Transverse colon (tissue), 4 donors: ENCODE results near the gene FASN.

ENCODE experiments used
- EP300 ChIP-seq: sonication (generic); formaldehyde crosslinking; IDR thresholded peaks from one replicate; pipeline ENCODE4 v1.6.1; 2017; ENCODE audit warnings: antibody characterized with exemption, low read depth
- POLR2A ChIP-seq: fragments of 450-650 bp; IDR thresholded peaks from one replicate; pipeline ENCODE4 v1.6.1; 2016; ENCODE audit warnings: antibody characterized with exemption, mild to moderate bottlenecking, moderate library complexity
- POLR2AphosphoS5 ChIP-seq, 3 donors: sonication (generic); formaldehyde crosslinking; IDR thresholded peaks; one replicate each; pipeline ENCODE4 v1.6.1; 2016; ENCODE audit warnings: antibody characterized with exemption in 3 of 3
- TF ChIP-seq, protein P1 (sequence below), 5 experiments: fragments of 200-600 bp in 3 of 5; fragments of 450-650 bp in 2 of 5; sonication (generic) in 3 of 5; IDR thresholded peaks; 1 replicate in 2 of 5; 2 replicates in 3 of 5; pipeline ENCODE4 v1.5.1; 2016 to 2017; ENCODE audit warnings: antibody characterized with exemption in 5 of 5, inconsistent platforms in 3 of 5, mild to moderate bottlenecking in 2 of 5, moderate library complexity in 1 of 5

DNA sequence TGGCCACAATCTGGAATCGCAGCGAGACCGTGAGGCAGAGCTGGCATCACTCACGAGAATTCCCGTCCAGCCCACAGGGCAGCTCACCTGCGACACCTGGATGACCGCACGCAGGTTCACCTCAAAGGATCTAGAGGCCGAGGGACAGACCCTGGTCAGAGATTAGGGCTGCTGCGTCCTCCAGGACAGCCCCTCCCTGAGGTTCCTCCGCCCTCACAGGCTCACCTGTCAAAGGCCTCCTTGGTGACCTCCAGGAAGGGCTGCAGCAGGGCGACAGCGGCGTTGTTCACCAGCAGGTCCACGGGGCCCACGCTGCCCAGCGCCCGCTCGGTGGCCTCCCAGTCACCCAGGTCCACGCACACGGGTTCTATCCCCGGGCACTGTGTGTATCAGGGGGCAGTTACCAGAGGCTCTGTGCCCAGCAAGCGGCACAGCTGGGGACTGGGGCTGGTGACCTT is 61.4 kb downstream of the FASN start:
- no peak for TF ChIP-seq POLR2AphosphoS5 (IDR thresholded peaks at IDR 0.05)
- TF ChIP-seq, protein P1, sequence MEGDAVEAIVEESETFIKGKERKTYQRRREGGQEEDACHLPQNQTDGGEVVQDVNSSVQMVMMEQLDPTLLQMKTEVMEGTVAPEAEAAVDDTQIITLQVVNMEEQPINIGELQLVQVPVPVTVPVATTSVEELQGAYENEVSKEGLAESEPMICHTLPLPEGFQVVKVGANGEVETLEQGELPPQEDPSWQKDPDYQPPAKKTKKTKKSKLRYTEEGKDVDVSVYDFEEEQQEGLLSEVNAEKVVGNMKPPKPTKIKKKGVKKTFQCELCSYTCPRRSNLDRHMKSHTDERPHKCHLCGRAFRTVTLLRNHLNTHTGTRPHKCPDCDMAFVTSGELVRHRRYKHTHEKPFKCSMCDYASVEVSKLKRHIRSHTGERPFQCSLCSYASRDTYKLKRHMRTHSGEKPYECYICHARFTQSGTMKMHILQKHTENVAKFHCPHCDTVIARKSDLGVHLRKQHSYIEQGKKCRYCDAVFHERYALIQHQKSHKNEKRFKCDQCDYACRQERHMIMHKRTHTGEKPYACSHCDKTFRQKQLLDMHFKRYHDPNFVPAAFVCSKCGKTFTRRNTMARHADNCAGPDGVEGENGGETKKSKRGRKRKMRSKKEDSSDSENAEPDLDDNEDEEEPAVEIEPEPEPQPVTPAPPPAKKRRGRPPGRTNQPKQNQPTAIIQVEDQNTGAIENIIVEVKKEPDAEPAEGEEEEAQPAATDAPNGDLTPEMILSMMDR (IDR thresholded peaks at IDR 0.05): no peak
- TF ChIP-seq POLR2A: no peak
- no peak for TF ChIP-seq EP300
